A549 (cell line): ENCODE measurements around the gene MADD. TPM values are rescaled to one million over a fixed set of nuclear protein-coding genes. Genes with fewer than 3 reads are reported as not detected.

ENCODE experiments used
- ATAC-seq, 2 experiments: fragments of 200-7000 bp in 1 of 2; fragments of >200 bp in 1 of 2; cut with Nextera tagmentation in 1 of 2; cut with Tn5 transposase in 1 of 2; 3 replicates each; pipeline versions ENCODE4 v1.8.0 to v1.9.1; 2018 to 2020; ENCODE audit warnings: mild to moderate bottlenecking in 1 of 2, moderate library complexity in 1 of 2
- CTCF ChIA-PET: fragments of 300-600 bp; sonication (Branson Sonifier 250); formaldehyde crosslinking; extraction: SDS; loops from one replicate; lab custom pipeline; 2021; ENCODE audit warnings: antibody characterized with exemption, inconsistent platforms; lab: Yijun Ruan, JAX
- POLR2A ChIA-PET: fragments of 350-600 bp; formaldehyde crosslinking; extraction: SDS; loops from one replicate; lab custom pipeline; 2021; ENCODE audit warnings: antibody characterized with exemption, inconsistent platforms; lab: Yijun Ruan, JAX
- DNase-seq, 2 experiments: peaks; one replicate each; pipeline versions ENCODE4 v3.0.0 to v3.0.0-alpha.2; 2011 to 2016; ENCODE audit warnings: low read depth in 1 of 2, low spot score in 1 of 2
- FAIRE-seq: peaks from 2 replicates; lab custom pipeline; 2011; peaks lifted over from hg19 to GRCh38; lab: Jason Lieb, UNC
- H3K27ac ChIP-seq, 2 experiments: fragments of >200 bp; sonication (Bioruptor Twin); formaldehyde crosslinking; 3 replicates each; pipeline ENCODE4 v1.5.1; 2016 to 2017
- H3K4me1 ChIP-seq: fragments of >200 bp; sonication (Bioruptor Twin); formaldehyde crosslinking; 3 replicates; pipeline ENCODE4 v1.6.1; 2016
- H3K4me2 ChIP-seq: fragments of >200 bp; sonication (Bioruptor Twin); formaldehyde crosslinking; 3 replicates; pipeline ENCODE4 v1.6.1; 2016
- H3K4me3 ChIP-seq: fragments of >200 bp; sonication (Bioruptor Twin); formaldehyde crosslinking; 3 replicates; pipeline ENCODE4 v1.5.1; 2016
- H3K9me3 ChIP-seq: fragments of >200 bp; sonication (Bioruptor Twin); formaldehyde crosslinking; 3 replicates; pipeline ENCODE4 v1.6.1; 2016
- BCL3 ChIP-seq: fragments of >200 bp; sonication (Bioruptor Twin); formaldehyde crosslinking; IDR thresholded peaks from 3 replicates; pipeline ENCODE4 v1.6.1; 2016
- CBX2 ChIP-seq: fragments of 200-600 bp; sonication (generic); IDR thresholded peaks from 2 replicates; pipeline ENCODE4 v1.6.1; 2016; ENCODE audit warnings: low read depth, mild to moderate bottlenecking, borderline replicate concordance
- CTCF ChIP-seq: fragments of >200 bp; sonication (Bioruptor Twin); formaldehyde crosslinking; IDR thresholded peaks from 3 replicates; pipeline ENCODE4 v1.5.1; 2016
- EP300 ChIP-seq, 2 experiments: fragments of >200 bp; sonication (Bioruptor Twin); formaldehyde crosslinking; IDR thresholded peaks; 2 replicates in 1 of 2; 3 replicates in 1 of 2; pipeline ENCODE4 v1.6.1; 2016 to 2017
- FOSL2 ChIP-seq, 2 experiments: fragments of 450-650 bp in 1 of 2; fragments of >200 bp in 1 of 2; sonication (Bioruptor Twin) in 1 of 2; formaldehyde crosslinking; IDR thresholded peaks; 2 replicates each; pipeline versions ENCODE4 v1.5.0 to v1.6.1; 2016 to 2020; ENCODE audit warnings: mild to moderate bottlenecking in 1 of 2, moderate library complexity in 1 of 2
- GATA3 ChIP-seq: IDR thresholded peaks from 2 replicates; pipeline ENCODE4 v1.6.1; 2012; ENCODE audit warnings: borderline replicate concordance
- HEYL ChIP-seq: fragments of 250-450 bp; sonication (Bioruptor Pico); IDR thresholded peaks from 2 replicates; pipeline ENCODE4 v1.8.0; 2021; ENCODE audit warnings: mild to moderate bottlenecking, moderate library complexity
- JUN ChIP-seq, 2 experiments: fragments of >200 bp; sonication (Bioruptor Twin); formaldehyde crosslinking; IDR thresholded peaks; 2 replicates in 1 of 2; 3 replicates in 1 of 2; pipeline ENCODE4 v1.6.1; 2016 to 2017
- KDM1A ChIP-seq: fragments of 200-600 bp; sonication (generic); IDR thresholded peaks from 2 replicates; pipeline ENCODE4 v1.6.1; 2016; ENCODE audit warnings: low read depth, mild to moderate bottlenecking
- KDM5A ChIP-seq: fragments of 200-600 bp; sonication (generic); IDR thresholded peaks from 2 replicates; pipeline ENCODE4 v1.6.1; 2016; ENCODE audit warnings: antibody characterized with exemption, mild to moderate bottlenecking
- MAFK ChIP-seq: fragments of 450-650 bp; IDR thresholded peaks from 2 replicates; pipeline ENCODE4 v1.6.1; 2014; ENCODE audit not compliant: partially characterized antibody
- MAZ ChIP-seq: fragments of 150-350 bp; IDR thresholded peaks from 2 replicates; pipeline ENCODE4 v1.6.1; 2014; ENCODE audit warnings: antibody characterized with exemption, low read depth, low read length, borderline replicate concordance
- MYC ChIP-seq: IDR thresholded peaks from 2 replicates; pipeline ENCODE4 v1.6.1; 2012; ENCODE audit warnings: mild to moderate bottlenecking, inconsistent platforms, low read length, improper control_type of control experiment, borderline replicate concordance
- NFE2L2 ChIP-seq: fragments of 150-350 bp; conservative IDR thresholded peaks from 2 replicates; pipeline ENCODE4 v1.6.1; 2014; ENCODE audit warnings: low read length
- NPAS2 ChIP-seq: fragments of 250-450 bp; sonication (Bioruptor Pico); IDR thresholded peaks from 2 replicates; pipeline ENCODE4 v1.8.0; 2022; ENCODE audit warnings: mild to moderate bottlenecking, moderate library complexity, borderline replicate concordance
- NR3C1 ChIP-seq: fragments of >200 bp; sonication (Bioruptor Twin); formaldehyde crosslinking; IDR thresholded peaks from 3 replicates; pipeline ENCODE4 v1.6.1; 2017
- PHF8 ChIP-seq: fragments of 200-600 bp; sonication (generic); IDR thresholded peaks from 2 replicates; pipeline ENCODE4 v1.6.1; 2016; ENCODE audit warnings: low read depth, mild to moderate bottlenecking, antibody characterized with exemption, moderate library complexity, borderline replicate concordance
- RAD21 ChIP-seq, 2 experiments: fragments of >200 bp in 1 of 2; sonication (Bioruptor Twin) in 1 of 2; formaldehyde crosslinking in 1 of 2; IDR thresholded peaks in 1 of 2; conservative IDR thresholded peaks in 1 of 2; 2 replicates in 1 of 2; 3 replicates in 1 of 2; pipeline ENCODE4 v1.6.1; 2012 to 2018; ENCODE audit warnings: inconsistent platforms in 1 of 2
- RCOR1 ChIP-seq: fragments of 150-350 bp; IDR thresholded peaks from 2 replicates; pipeline ENCODE4 v1.6.1; 2014; ENCODE audit warnings: antibody characterized with exemption, low read length, low read depth
- RNF2 ChIP-seq: fragments of 200-600 bp; sonication (generic); IDR thresholded peaks from 2 replicates; pipeline ENCODE4 v1.6.1; 2016; ENCODE audit warnings: low read depth, mild to moderate bottlenecking, antibody characterized with exemption, moderate library complexity, borderline replicate concordance
- SREBF2 ChIP-seq: fragments of 450-650 bp; IDR thresholded peaks from 2 replicates; pipeline ENCODE4 v1.6.1; 2014; ENCODE audit warnings: mild to moderate bottlenecking, moderate library complexity
- TFCP2L1 ChIP-seq: fragments of 250-450 bp; sonication (Bioruptor Pico); IDR thresholded peaks from 2 replicates; pipeline ENCODE4 v1.5.0; 2021; ENCODE audit warnings: mild to moderate bottlenecking
- USF2 ChIP-seq: fragments of 450-650 bp; IDR thresholded peaks from 2 replicates; pipeline ENCODE4 v1.6.1; 2014; ENCODE audit warnings: antibody characterized with exemption
- WGBS: methylation state at CpG from one replicate; pipeline ENCODE4 v1.1.6; 2017; ENCODE audit errors: missing lambda C conversion rate; 5-methylcytosine and 5-hydroxymethylcytosine counted together
- polyA plus RNA-seq, 4 experiments: library from polyadenylated mRNA; depleted of rRNA in 3 of 4; stranded (reverse); fragments of >200 nt; fragmentation: RNase III in 1 of 4; extraction: RNeasy Plus Mini Kit Qiagen cat#74134 plus additional on column Dnase treatment in 1 of 4; gene quantifications; 2 replicates in 3 of 4; 3 replicates in 1 of 4; pipeline ENCODE4 v1.2.3, GENCODE V29; 2011 to 2017

MADD gene
- polyA plus RNA-seq, 2 of the 4 experiments (the other 2 are of a cell fraction), result 16.7 to 25.2 TPM

GRCh38 chr11:47342036-47342803, 72.3 kb downstream of the MADD start:
- no peak for DNase-seq
- Histone ChIP-seq H3K4me3 (no peak overlapping the region), H3K27ac (no peak overlapping the region)
- TF ChIP-seq MYC (no peak), KDM5A (no peak), CBX2 (no peak), RAD21 (conservative IDR thresholded peaks at IDR 0.05 in 1 of 2, IDR thresholded peaks at IDR 0.05 in 1 of 2) (no peak), USF2 (no peak), NPAS2 (CRISPR knock-in tag) (no peak)
- TF ChIP-seq, all 56 proteins: peak for 0
- ATAC-seq, result no peak
- H3K4me1 ChIP-seq, result peaks cover 7% of the 10 kb centered on the region; the same call in 2 of the 3 replicates
- ChIA-PET CTCF (interaction anchor here (1.2 to 6.9 kb wide), 3 partner anchors 13 to 164 kb away, joined by 3 to 40 read pairs (median 4); no protein-coding TSS in a partner anchor), POLR2A (no interaction called here)
- H3K4me2 ChIP-seq, result no peak overlapping the region
- no peaks in the 10 kb centered on the region for H3K9me3 ChIP-seq
- 79% methylated on average over 23 of the region's 24 CpGs for WGBS
- FAIRE-seq, result no peak

GRCh38 chr11:47342854-47343253, 72.9 kb downstream of the MADD start:
- DNase-seq (no peak), ATAC-seq (no peak), FAIRE-seq (no peak)
- Histone ChIP-seq H3K4me2 (no peak overlapping the region), H3K27ac (no peak overlapping the region), H3K4me3 (no peak overlapping the region), H3K9me3 (no peaks in the 10 kb centered on the region)
- WGBS, result 88% methylated on average over 14 of the region's 15 CpGs
- CTCF ChIA-PET, result interaction anchor here (1.2 to 6.9 kb wide), 3 partner anchors 12 to 165 kb away, joined by 3 to 40 read pairs (median 4); no protein-coding TSS in a partner anchor
- POLR2A ChIA-PET, result no interaction called here
- TF ChIP-seq TFCP2L1 (CRISPR knock-in tag) (no peak), HEYL (CRISPR knock-in tag) (no peak), PHF8 (no peak), RNF2 (no peak), SREBF2 (no peak), MYC (no peak), NFE2L2 (no peak), RCOR1 (no peak), NR3C1 (no peak), MAZ (no peak), EP300 (IDR thresholded peaks at IDR 0.05) (no peak), FOSL2 (IDR thresholded peaks at IDR 0.05) (no peak), FOSL2 (CRISPR knock-in tag; IDR thresholded peaks at IDR 0.05) (no peak), MAFK (no peak), BCL3 (no peak), CTCF (no peak), KDM1A (no peak), GATA3 (no peak), CBX2 (no peak), JUN (IDR thresholded peaks at IDR 0.05) (no peak), NPAS2 (CRISPR knock-in tag) (no peak)
- TF ChIP-seq, all 56 proteins: peak for 0
- peaks cover under 1% of the 10 kb centered on the region; the same call in 2 of the 3 replicates for H3K4me1 ChIP-seq
